Mucosa of gallbladder (tissue), 1 donor: ENCODE results near the gene EVI2A. TPM values are rescaled to one million over a fixed set of nuclear protein-coding genes. Genes with fewer than 3 reads are reported as not detected.
"Not testable (repeated sequence)": the region's sequence is repeated elsewhere in the genome, so short reads cannot be mapped to it uniquely, and the experiment has no call there.

Experiments used
- DNase-seq: peaks from one replicate; pipeline ENCODE4 v3.0.0-alpha.2; 2020; ENCODE audit warnings: low spot score
- total RNA-seq: library from RNA; stranded (reverse); gene quantifications from one replicate; pipeline ENCODE4 v1.2.1, GENCODE V29; 2021
- donor health status: DM: no; HTN: no; CAD: no.

EVI2A gene
- total RNA-seq, 1 donor from 2014 or later, result 10.9 TPM

GRCh38 chr17:31312223-31312622 lies 9.2 kb downstream of the EVI2A start:
- DNase-seq, result not testable (repeated sequence)

GRCh38 chr17:31311526-31311925 lies 9.9 kb downstream of the EVI2A start:
- DNase-seq, result no peak

DNA sequence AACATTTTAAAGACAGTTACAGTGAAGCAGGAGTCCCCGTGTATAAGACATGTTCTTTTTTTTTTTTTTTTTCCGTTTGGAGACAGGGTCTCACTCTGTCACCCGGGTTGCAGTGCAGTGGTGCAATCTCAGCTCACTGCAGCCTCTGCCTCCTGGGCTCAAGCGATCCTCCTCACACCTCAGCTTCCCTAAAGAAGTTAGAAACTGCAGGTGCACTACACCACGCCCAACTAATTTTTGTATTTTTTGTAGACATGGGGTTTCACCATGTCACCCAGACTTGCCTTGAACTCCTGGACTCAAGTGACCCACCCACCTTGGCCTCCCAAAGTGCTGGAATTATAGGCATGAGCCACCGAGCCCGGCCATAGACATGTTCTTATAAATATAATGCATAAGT lies 10.5 kb downstream of the EVI2A start:
- no peak for DNase-seq

GRCh38 chr17:31310260-31310659 lies 11.2 kb downstream of the EVI2A start:
- no peak for DNase-seq

GRCh38 chr17:31309556-31309955 lies 11.9 kb downstream of the EVI2A start:
- no peak for DNase-seq

GRCh38 chr17:31308372-31309334 lies 12.8 kb downstream of the EVI2A start:
- DNase-seq, result no peak

- no peak for DNase-seq
These were observed 13.8 kb downstream of the EVI2A start for GRCh38 chr17:31307640-31308039.

DNA sequence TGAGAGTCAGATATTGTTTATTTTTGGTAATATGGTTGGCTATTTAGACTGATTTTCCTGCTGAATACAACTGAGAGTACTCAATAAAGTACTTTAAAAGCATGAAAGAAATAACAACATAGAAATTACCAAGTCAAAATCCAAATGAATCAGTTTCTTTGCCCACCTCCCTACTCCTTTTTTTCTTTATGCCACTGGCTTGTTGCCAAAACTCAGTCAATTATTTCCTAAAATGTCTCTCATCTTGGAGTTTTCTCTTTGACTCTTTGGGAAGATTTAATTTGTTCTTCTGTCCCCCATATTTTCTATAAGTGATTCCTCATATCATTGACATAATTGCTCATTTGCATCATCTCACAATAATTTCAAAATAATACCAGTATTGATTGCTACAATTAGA lies 21.8 kb downstream of the EVI2A start:
- no peak for DNase-seq

DNA sequence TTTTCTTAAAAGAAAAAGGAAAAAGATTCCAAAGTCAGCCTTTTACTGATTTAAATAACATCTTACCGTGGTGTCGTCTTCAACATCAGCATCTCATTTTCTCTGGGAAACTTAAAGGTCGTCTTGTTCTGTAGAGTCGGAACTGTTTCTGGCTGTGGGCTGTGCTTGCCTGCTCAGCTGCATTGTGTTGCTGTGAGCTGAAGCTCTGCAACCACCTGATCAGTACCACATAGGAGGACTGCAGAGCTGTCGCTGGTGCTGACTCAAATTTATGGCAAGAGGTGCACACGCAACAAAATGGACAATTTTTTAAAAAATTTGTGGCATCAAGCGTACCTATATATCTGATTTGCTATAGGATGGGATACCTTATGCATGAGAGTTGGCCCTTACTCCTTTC lies 24.3 kb downstream of the EVI2A start, which contains the start of gene OMG:
TSS of gene OMG (minus strand) at position 150 of the 400 bp plus-strand sequence. CDS start 908 bp downstream, outside the sequence.
- no peak for DNase-seq

DNA sequence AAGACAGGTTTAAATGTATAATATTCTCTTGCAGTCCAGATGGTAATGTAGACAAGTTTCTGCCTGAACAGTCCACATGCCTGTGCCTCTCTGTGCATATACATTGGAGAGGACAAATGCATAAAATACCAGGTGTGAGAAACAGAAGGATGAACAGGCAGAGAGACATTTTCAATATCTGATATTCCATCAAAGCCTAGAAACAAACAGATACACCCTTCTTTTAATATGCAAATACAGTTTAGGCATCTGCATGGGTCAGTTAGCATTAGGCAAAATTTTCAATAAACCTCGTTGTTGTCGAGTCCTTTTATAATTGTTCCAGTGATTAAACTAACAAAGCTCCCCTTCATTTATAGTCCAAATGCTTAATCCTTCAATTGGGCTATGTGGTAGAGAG lies 25.3 kb downstream of the EVI2A start:
- no peak for DNase-seq

DNA sequence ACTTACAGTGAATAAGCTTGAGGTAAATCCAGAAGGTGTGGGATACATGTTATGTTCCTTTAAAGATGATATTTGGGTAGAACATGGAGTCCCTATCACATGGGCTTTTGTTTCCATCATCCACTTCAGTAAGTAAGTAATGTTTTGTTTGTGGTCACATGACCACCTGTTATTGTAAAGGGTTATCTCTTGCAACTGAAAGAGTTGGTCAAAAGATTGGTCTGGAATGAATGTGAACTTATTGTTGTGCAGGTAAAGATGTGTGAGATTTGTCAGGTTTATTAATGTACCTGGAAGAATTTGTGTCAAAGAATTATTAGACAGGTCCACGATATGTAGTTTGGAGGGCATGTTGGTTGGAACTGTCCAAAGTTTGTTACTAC lies 25.9 kb downstream of the EVI2A start:
- no peak for DNase-seq

DNA sequence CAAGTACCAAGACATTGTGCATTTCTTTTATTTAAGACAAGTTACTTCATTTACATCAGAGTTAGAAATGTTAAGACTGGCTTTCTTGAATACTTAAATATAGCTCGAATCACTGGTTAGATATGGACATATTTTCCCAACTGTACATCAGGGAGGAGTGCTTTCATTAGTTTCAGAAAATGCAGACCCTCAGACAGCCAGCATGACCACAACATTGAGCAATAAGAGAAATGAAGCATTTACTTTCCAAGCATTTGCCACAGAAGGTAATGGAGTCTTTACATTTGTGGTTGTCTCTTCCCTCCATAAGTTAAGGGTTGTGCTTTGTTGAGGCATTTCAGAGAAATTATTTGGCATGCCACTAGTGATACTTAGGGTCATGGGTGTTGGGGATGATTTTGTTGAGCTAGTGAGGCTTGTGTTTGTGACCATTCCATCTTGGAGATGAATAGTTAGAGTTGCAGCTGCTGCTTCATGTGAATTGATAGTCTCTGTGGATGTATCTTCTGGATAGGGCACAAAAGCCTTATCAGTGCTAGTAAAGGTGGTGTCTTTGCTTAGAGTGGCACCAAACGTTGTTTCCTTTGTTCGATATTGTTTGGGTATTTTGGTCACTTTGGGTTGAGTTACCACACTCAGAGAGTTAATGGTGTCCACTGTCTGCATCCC lies 26.5 kb downstream of the EVI2A start:
- no peak for DNase-seq

- DNase-seq, result no peak
These were observed 27.2 kb downstream of the EVI2A start for GRCh38 chr17:31294231-31294630.

DNA sequence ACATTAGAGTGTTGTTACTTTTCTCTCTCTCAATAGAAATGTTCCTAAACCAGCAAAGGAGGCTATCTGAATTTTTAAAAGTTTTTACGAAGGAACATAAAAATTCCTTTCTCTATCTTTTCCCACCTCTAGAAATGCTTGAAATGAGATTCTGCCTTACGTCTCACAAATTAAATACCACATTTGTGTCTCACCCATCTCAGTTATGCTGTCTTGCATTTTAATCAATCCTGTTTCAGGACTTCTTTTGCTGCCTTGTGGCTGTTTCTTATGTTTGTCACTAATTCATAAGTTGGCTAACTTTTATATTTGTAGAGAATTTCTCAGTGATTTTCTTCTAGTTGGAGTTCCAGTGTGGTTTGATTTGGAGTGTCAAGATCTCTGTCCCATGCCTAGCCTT lies 27.8 kb downstream of the EVI2A start:
- no peak for DNase-seq

GRCh38 chr17:31291820-31292219 lies 29.6 kb downstream of the EVI2A start:
- DNase-seq, result no peak

GRCh38 chr17:31289790-31290189 lies 31.6 kb downstream of the EVI2A start:
- no peak for DNase-seq

DNA sequence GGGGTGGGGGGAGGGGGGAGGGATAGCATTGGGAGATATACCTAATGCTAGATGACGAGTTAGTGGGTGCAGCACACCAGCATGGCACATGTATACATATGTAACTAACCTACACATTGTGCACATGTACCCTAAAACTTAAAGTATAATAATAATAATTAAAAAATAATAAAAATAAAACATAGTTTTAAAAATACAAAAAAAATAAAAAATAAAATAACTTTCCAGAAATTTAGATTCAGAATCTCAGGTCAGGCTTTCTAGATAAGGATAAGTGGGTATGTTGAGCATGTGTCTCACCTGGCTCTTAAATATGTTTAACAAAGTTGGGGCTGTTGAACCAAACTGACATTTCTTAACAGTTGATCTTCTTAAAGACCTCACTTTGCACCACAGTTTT lies 33.5 kb downstream of the EVI2A start:
- DNase-seq, result not testable (repeated sequence)

GRCh38 chr17:31286587-31286986 lies 34.8 kb downstream of the EVI2A start:
- DNase-seq, result no peak

- no peak for DNase-seq
These were observed 37.6 kb downstream of the EVI2A start for GRCh38 chr17:31283841-31284240.

DNA sequence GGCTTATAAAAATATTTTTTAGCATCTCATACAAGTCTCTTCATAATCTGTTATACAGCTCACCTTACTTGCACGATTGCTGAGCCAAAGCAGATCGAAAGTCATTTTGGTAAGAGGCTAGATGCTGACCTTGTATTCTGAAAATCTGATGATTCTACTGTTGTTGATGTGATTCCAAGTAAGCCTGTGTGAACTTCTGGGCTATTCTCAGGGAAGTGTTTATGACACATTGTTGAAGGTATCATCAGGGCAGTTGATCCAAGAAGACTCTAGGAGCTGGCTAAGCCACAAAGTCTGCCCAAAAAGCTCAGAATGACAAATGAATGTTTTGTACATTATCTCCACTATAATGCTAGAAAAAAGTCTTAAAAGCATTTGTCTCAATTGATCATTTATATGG lies 40.4 kb downstream of the EVI2A start:
- no peak for DNase-seq

GRCh38 chr17:31279401-31279800 lies 42.0 kb downstream of the EVI2A start:
- DNase-seq, result no peak

- DNase-seq, result no peak
These were observed 46.3 kb downstream of the EVI2A start for GRCh38 chr17:31275116-31275515.

GRCh38 chr17:31274252-31274651 lies 47.2 kb downstream of the EVI2A start:
- no peak for DNase-seq
